GM18867 (cell line): ENCODE measurements around the gene PEX19.

Experiments used
- ATAC-seq: cut with Tn5 transposase; IDR thresholded peaks from one replicate; pipeline ENCODE4 v1.9.1; 2021; ENCODE audit warnings: mild to moderate bottlenecking, moderate library complexity; ENCODE audit not compliant: unreplicated experiment

PEX19 gene

DNA sequence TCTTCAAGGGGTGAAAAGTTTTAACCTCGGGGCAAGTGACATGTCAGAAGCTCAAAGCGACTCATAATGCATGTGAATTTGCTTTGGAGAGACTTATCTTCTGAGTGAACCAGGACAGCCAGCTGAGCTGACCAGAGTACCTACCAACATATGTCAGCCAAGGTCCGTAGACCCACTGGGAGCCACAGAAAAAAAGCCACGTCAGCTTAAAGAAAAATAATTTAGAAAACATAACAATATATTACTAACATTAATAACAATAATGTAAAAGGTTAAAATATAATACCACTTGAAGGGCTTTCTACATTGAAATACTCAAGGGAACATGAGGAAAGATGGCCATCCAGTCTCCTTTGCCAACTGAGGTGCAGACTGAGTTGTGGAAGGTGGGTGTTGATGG, 6.9 kb downstream of the PEX19 start:
- ATAC-seq, result no peak

DNA sequence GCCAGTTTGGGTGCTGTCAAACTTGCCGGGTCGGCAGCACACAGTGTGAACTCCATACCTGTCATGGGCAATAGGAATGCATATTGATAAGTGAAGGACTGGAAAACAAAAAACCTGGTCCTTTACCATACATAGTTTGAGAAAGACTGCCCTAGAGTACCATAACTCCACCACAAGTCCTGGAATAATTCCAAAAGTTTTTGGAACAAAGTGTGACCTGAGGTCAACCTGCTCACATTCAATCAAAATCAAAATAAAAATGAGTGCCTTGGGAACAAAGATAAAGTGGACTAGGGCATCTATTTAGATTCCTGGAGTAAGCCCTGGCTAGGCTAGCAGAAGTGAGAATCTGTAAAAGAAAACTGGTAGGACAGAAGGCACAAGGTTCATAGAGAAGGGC, 7.6 kb downstream of the PEX19 start:
- ATAC-seq, result no peak

DNA sequence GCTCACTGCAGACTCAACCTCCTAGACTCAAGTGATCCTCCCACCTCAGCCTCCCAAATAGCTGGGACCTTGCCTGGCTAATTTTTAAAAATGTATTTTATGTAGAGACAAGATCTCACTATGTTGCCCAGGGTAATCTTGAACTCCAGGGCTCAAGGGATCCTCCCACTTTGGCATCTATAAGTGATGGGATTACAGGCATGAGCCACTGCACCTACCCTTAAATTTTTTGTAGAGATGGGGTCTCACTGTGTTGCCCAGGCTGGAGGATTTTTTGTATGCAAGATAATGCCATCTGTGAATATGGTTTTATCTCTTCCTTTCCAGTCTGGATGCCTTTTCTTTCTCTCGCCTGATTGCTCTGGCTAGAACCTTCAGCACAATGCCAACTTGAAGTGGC, 13.9 kb downstream of the PEX19 start:
- ATAC-seq, result no peak

DNA sequence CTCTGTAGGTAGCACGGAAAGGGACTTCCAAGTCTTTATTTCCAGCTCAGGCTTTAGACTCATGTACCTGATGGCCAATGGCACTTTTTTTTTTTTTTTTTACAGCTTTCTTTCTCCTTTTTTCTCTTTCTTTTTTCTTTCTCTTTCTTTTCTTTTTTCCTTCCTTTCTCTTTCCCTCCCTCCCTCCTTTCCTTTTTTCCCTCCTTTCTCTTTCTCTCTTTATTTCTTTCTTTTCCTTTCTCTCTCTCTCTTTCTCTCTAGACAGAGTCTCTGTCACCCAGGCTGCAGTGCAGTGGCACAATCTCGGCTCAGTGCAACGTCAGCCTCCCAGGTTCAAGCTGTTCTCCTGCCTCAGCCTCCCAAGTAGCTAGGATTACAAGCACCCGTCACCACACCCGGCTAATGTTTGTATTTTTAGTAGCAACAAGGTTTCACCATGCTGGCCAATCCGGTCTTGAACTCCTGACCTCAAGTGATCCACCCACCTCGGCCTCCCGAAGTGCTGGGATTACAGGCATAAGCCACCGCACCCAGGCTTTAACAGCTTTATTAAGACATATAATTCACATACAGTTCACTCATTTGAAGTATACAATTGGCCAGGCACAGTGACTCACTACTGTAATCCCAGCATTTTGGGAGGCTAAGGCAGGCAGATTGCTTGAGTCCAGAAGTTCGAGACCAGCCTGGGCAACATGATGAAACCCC, 17.5 kb downstream of the PEX19 start:
- no peak for ATAC-seq

DNA sequence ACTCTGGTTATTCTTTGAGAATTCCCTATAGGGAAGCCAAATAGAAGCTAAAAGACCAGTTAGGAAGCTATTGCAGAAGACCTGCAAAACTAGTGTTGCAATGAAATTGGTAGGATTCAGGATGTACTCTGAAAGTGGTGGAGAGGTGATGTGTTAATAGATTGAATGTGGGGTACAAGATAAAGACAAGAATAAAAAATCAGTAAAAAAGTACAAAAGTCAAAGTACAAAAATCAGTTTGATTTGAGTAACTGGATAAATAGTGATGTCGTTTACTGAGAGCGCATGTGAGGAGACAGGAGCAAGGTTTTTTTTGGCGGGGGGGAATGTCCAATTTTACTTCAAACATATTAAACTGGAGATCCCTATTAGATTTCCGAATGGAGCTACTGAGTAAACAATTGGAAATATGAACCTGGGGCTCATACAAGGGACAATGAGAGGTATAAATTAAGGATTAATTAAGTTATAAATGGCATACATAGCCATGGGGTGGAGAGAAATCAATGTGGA, 20.1 kb downstream of the PEX19 start:
- ATAC-seq, result no peak

DNA sequence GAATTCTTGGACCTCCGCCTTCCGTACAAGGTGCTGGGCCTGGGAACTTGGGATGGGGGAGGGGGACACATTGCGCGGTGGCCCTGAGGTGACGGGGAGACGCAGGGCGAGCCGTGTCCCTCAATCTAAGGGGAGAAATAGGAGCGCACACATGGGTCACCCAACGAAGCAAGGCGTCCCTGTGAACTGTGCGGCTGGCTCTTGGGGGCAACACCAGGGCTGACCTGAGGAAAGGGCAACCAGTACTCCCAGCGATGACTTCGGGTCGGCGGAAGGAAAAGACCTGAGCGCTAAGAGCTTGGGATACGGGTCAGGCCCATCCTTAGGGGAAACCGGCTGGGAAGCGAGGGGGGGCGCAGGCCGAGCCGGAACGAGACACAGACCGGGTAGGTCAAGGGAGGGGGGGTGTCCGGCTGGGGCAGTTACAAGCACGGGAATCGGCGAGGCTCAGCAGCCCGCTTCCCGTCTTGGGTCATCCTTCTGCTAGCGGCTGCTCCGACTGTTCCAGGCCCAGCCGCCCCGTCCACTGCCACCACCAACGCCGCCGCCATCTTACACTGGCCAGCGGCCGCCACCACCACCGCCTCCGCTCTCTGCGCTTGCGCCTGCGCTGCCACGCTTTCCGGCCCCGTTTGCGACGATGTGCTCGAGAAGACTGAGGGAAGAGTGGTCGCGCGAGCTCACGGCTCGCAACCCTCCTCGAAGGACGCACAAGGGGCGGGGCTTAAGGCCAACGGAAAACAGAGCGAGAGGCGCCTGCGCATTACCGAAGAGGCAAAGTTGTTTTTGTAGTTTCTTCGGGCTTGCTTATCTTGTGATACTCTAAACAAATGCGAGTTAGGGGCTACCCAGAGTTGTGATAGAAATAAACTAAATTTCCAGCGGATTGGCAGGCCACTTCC, 22.8 kb downstream of the PEX19 start, which contains the start of gene DCAF8:
TSS of gene DCAF8 (minus strand) at position 657 of the 902 bp plus-strand sequence. CDS start 18,541 bp downstream, outside the sequence.
- peak; percentile 80 for ATAC-seq

DNA sequence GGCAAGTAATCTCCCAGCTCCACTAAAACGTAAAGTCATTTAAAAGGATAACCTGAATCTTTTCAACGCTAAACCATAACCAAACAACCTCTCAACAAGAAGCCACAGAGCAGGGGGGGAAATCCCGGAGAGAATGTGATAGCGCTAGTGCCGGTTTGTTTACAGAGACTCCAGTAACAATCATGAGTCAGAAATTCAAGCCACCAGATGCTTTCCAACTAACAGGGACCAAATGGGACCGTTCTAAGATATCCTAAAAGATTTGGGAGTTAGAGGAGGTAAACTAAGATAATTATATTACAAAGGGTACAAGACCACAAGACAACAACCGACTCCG, 23.4 kb downstream of the PEX19 start:
- peak; percentile 33 for ATAC-seq

DNA sequence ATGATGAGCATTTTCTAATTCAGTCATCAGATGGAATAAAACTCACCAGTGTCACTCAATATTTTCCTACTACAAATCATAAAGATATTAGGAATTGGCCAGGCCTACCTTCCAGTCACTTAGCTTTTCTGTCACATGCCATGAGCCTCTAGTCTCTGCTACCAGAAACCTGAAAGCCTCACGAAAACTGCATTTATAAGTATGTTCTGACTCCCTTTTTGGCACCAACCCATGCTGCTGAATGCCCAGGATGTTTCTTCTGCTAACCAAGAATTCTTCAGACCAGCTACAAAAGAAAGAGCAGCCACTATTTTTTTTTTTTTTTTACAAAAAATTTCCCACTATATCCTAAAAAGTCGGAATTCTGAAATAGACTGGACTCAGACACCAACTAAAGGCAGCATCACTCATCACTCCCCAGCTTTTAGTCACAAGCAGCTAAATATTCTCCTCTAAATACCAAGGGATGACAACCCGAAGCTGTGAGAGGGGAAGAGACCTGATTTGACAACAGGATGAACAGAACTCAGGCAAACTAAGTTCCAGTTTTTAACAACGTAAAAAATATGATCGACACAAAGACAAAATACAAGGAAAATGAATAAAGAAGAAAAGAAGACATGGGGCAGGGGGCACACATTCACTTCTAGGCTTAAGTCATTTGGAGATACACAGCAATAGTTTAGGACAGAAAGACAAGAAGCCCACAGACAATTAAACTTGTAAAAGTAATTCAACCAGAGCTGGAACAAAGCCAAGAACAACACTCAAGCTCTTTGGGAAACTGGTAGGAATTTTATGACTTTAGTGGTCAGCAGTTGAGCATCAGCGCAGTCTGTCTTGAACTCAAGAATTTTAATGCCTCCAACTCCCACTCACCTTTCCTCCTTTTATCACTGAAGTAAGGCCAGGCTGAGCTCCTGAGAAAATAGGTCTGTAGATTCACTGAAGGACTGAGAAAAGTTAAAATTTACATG, 24.2 kb downstream of the PEX19 start:
- no peak for ATAC-seq

DNA sequence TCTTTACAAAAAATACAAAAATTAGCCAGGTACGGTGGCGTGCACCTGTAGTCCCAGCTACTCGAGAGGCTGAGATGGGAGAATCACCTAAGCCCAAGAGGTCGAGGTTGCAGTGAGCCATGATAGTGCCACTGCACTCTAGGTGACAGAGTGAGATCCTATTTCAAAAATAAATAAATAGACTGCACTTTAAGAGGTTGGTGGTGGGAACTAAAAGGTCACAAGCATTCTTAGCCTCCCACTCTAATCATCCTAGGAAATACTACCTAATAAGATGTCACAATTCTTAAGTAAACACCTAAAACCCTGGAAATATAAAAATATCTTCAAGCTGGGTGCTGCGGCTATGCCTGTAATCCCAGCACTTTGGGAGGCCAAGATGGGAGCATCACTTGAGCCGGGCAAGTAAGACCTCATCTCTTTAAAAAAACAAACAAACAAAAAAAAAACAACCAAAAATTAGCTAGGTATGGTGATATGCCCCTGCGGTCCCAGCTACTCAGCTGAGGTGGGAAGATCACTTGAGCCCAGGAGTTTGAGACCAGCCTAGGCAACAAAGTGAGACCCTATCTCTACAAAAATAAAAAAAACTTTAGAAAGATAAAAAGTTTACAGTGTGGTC, 26.6 kb downstream of the PEX19 start:
- no peak for ATAC-seq

DNA sequence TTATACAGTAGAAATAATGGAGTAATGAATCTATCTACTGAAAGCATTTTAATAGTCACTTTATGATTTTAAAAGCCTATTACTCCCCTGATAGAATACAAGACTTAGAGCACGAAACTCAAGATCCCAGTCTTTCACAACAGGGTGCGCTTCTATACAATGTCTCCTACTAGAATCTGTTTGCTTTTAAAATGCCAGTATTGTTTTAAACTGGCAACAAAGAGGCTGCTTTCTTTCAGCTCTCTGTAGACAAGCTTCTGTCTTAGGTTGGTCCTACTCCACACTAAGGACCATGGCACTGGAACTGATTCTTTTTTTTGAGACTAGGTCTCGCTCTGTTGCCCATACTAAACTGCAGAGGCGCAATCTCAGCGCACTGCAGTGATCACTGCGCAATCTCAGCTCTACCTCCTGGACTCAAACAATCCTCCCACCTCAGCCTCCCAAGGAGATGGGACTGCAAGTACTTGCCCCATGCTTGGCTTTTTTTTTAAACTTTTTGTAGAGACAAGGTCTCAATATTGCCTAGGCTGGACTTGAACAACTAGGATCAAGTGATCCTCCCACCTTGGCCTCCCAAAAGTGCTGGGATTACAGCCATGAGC, 27.4 kb downstream of the PEX19 start:
- ATAC-seq, result no peak

DNA sequence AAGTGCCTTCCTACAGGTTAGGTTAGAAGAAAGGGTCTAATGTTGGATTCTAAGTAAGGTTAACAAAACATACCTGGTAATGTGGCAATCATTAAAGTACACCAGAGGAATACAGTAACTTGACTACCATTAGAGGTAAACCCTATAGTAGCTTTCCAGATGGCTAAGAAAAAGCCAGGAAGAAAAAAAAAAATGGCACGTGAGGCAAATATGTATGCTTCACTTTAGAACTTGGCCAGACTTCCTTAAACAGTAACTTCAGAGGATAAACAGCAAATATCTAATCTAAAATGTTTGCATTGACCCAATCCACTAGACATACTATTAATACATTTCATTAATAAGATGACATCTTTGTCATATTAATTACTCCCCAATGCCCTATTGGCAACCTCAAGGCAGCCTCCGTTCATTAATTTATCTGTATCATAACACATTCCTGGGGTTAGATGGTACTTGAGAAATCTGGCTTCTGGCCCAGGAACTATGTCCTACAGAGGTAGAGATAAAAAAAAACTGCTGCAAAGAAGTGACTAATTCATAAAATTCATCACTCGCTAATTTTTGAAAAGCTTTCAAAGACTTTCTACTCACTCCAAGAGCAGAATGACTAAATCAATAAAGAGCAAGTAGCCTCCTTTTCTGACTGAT, 28.4 kb downstream of the PEX19 start:
- no peak for ATAC-seq

DNA sequence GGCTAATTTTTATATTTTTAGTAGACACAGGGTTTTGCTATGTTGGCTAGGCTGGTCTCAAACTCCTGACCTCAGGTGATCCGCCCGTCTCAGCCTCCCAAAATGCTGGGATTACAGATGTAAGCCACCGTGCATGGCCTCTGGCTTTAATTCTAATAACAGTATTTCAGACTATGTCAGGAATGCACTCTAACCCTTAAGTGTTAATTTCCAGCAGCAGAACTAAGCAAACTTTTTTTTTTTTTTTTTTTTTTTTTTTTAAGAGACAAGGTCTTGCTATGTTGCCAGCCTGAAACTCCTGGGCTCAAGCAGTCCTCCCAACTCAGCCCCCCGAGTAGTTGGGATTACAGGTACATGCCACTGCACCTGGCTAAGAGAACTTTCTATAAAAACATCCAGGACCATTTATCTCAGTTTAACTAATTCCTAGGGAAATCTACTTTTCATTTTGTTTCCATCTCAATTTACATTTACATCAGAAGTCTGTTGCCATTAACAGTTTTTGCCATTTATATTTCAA, 29.1 kb downstream of the PEX19 start:
- no peak for ATAC-seq

DNA sequence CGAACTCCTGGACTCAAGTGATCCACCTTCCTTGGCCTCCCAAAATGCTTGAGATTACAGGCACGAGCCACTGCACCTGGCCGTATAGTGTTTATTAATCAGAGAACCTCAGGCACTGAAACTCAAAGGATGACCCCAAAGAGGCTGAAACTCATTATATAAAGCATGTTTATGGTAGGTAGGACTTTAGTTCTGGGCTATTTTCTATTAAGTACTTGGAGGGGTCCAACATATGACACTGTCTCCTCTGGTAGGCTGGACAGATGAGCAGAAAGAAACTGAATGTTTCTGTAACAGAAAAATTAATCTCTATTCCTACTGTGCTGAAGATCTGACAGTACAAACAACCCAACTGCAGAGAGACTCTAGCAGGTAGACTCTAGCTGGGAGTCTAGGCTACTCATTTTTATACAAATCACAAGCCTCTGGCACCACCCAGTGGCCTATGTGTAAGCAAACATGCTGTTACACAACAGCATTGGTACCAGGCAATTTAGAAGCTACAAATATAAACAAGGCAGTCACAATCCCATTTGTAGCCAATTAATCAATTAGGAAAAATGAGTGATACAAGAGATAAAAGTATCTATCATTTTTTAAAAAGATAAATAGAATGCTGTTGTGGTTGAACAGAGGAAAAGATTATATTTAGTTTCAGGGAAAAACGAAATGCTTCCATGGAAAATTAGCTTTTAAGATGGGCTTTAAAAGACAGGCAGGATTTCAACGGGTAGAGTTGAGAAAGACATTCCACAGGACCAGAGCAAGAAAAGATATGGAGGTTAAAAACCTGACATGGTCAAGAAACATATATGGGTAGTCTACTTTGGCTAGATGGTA, 33.0 kb downstream of the PEX19 start:
- peak; percentile 80 for ATAC-seq

DNA sequence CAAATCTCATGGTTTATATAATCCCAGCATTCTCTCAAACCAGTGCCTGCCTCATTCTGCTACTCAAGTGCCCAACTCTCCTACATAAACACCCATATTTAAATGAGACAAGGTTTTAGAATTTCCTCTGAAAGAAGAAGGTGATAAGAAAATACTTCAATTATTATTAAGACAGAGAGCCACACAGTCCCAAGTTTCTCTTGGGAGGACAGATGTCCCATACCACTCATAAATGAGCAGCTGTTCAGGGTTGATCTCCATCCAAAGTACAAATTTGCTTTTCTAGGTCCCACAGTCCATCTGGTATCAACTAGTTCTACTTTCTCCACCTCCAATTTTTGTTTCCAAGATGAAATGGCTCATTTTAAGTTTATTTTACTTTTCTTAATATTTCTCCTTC, 33.9 kb downstream of the PEX19 start:
- no peak for ATAC-seq

DNA sequence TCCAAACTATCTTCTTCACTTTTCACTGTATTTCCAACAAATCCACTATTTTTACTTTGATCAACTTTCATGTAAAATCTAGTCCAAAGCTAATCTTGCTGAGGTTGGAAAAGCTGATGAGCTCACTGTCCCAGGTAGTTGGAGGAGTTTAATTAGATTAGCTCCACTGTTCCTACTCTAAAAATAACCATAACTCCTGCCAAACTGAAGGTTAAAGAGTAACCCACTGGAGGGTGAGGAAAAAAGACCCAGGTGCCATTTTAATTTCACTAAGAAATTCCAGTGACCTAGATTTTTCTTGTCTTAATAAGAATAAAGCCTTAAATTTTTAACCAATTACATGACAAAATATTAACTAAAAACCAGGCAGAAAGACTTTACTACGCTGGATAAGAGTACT, 37.9 kb downstream of the PEX19 start:
- ATAC-seq, result no peak

DNA sequence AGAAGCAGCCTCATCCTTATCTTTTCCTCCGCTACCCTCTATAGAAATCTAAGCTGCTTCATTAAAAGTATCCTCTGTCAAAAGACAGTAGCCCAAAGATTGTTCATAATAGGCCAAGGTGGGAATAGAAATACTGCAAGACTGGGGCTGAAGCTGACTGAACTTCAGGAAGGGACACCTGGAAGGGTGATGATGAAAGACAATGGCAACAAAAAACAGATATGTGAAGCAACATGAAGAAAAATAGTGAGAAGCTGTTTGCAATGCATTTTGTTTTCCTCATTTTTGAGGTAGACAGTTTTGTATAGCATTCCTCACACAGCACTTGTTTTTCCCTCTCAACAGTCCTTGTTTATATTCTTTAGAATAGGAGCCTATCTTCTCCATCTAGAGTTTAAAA, 39.5 kb downstream of the PEX19 start:
- no peak for ATAC-seq

DNA sequence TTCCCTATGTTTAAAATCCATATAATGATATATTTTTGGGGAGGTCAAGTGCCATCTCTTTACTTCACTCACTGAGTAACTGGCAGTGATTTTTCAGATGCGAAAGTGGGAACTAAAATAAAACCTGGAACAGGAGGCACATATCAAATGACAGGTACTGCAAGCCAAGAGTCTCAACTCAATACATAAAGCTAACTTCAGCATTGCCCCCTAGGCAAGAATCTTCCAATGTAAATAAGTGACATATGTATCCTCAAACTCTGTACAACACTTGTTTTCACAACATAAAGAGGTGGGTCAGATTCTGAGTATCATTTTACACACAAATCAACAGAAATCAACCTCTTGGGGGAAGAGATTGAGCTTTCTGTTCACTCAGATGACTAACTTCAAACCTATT, 40.7 kb downstream of the PEX19 start:
- no peak for ATAC-seq

DNA sequence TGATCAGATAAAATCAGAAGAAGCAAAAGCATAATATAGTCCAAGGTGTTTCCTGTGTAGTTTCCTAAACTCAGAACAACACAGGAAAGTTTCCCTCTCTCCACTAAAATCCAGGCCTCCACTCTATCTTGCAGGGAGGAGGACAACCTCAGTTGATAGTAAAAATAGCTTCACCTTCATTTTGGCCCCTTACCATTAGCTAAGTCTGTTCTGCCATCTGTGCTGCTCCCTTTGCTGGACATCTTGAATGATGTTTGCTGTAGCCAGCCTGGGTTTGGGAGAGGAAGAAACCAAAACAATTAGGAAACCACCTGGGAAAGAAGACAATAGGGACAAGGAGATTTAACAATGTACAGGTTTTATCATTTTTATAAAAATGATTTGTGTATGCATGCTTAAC, 41.2 kb downstream of the PEX19 start:
- ATAC-seq, result no peak
